GM21786 (cell line): Measurements from ENCODE around the gene VTN.

ENCODE experiments used
- ATAC-seq: cut with Tn5 transposase; IDR thresholded peaks from one replicate; pipeline ENCODE4 v1.9.1; 2021; ENCODE audit not compliant: unreplicated experiment

The VTN gene

GRCh38 chr17:28396635-28397239 lies 26.6 kb upstream of the VTN start:
- no peak for ATAC-seq

GRCh38 chr17:28395968-28396367 lies 25.9 kb upstream of the VTN start:
- no peak for ATAC-seq

GRCh38 chr17:28395426-28395825 lies 25.3 kb upstream of the VTN start:
- no peak for ATAC-seq

- ATAC-seq = no peak
Observed at GRCh38 chr17:28394337-28395116, 24.4 kb upstream of the VTN start.

- no peak for ATAC-seq
Observed at GRCh38 chr17:28392491-28392890, 22.4 kb upstream of the VTN start.

- no peak for ATAC-seq
Observed at GRCh38 chr17:28391401-28391800, 21.3 kb upstream of the VTN start.

- no peak for ATAC-seq
Observed at GRCh38 chr17:28390984-28391383, 20.9 kb upstream of the VTN start.

- no peak for ATAC-seq
Observed at GRCh38 chr17:28390563-28390962, 20.5 kb upstream of the VTN start.

- ATAC-seq = no peak
Observed at GRCh38 chr17:28390141-28390540, 20.0 kb upstream of the VTN start.

GRCh38 chr17:28388106-28388505 lies 18.0 kb upstream of the VTN start:
- ATAC-seq = no peak

- no peak for ATAC-seq
Observed at GRCh38 chr17:28386391-28386790, 16.3 kb upstream of the VTN start.

- no peak for ATAC-seq
Observed at GRCh38 chr17:28385406-28385805, 15.3 kb upstream of the VTN start.

- no peak for ATAC-seq
Observed at GRCh38 chr17:28385037-28385400, 14.9 kb upstream of the VTN start.

GRCh38 chr17:28384281-28385036 lies 14.4 kb upstream of the VTN start:
- peak; percentile 57 for ATAC-seq

- no peak for ATAC-seq
Observed at GRCh38 chr17:28381141-28381825, 11.2 kb upstream of the VTN start.

GRCh38 chr17:28379814-28380801 lies 10.0 kb upstream of the VTN start:
- no peak for ATAC-seq

GRCh38 chr17:28372945-28373274 lies 2.8 kb upstream of the VTN start:
- ATAC-seq = no peak

- ATAC-seq = no peak
Observed at GRCh38 chr17:28372203-28372944, 2.3 kb upstream of the VTN start.

- peak; percentile 85 for ATAC-seq
Observed at GRCh38 chr17:28371245-28372202, 1.4 kb upstream of the VTN start, which contains the start of gene SARM1. SARM1 (plus strand) TSS chr17:28371694; CDS start chr17:28372033, 339 bp downstream.
